K562 (cell line): Measurements from ENCODE around the gene CREB3L1. TPM values are rescaled to one million over a fixed set of nuclear protein-coding genes. Genes with fewer than 3 reads are reported as not detected.

ENCODE experiments used
- CHD1 ChIP-seq: fragments of 200-600 bp; sonication (generic); IDR thresholded peaks from one replicate; pipeline ENCODE4 v1.6.1; 2012; ENCODE audit warnings: mild to moderate bottlenecking, moderate library complexity, low read length, inconsistent platforms
- FOSL1 ChIP-seq: fragments of 200-800 bp; sonication (Bioruptor generic); conservative IDR thresholded peaks from 2 replicates; pipeline ENCODE4 v1.6.1; 2016; ENCODE audit warnings: missing genetic modification characterization, missing compliant biosample characterization
- GTF2A2 ChIP-seq: IDR thresholded peaks from 2 replicates; pipeline ENCODE4 v1.6.1; 2016; ENCODE audit warnings: mild to moderate bottlenecking, missing genetic modification characterization, missing compliant biosample characterization
- HSF4 ChIP-seq: fragments of 250-450 bp; sonication (Bioruptor Pico); IDR thresholded peaks from 2 replicates; pipeline ENCODE4 v2.1.2; 2022; ENCODE audit warnings: mild to moderate bottlenecking, moderate library complexity, borderline replicate concordance
- PTTG1 ChIP-seq: fragments of 450-650 bp; IDR thresholded peaks from 2 replicates; pipeline ENCODE4 v1.6.1; 2016; ENCODE audit warnings: low read depth, mild to moderate bottlenecking, missing genetic modification characterization, missing compliant biosample characterization
- SLC30A9 ChIP-seq: fragments of 250-450 bp; sonication (Bioruptor Pico); IDR thresholded peaks from 2 replicates; pipeline ENCODE4 v1.8.0; 2022; ENCODE audit warnings: mild to moderate bottlenecking, moderate library complexity
- SMAD4 ChIP-seq: fragments of 250-450 bp; sonication (Bioruptor Pico); conservative IDR thresholded peaks from 2 replicates; pipeline ENCODE4 v1.8.0; 2021; ENCODE audit warnings: inconsistent platforms, mild to moderate bottlenecking, moderate library complexity
- SREBF1 ChIP-seq: fragments of 150-350 bp; IDR thresholded peaks from 2 replicates; pipeline ENCODE4 v1.6.1; 2014; ENCODE audit warnings: antibody characterized with exemption, low read depth, low read length, borderline replicate concordance
- TAF1 ChIP-seq: IDR thresholded peaks from 2 replicates; pipeline ENCODE4 v1.6.1; 2011; ENCODE audit warnings: mild to moderate bottlenecking, low read length, moderate library complexity; ENCODE audit not compliant: insufficient read depth, control insufficient read depth, severe bottlenecking; ENCODE audit errors: extremely low read depth
- TRIM24 ChIP-seq, 2 experiments: fragments of 450-650 bp; IDR thresholded peaks; 2 replicates each; pipeline ENCODE4 v1.6.1; 2016
- ZC3H4 ChIP-seq: sonication (generic); formaldehyde crosslinking; IDR thresholded peaks from 2 replicates; pipeline ENCODE4 v1.9.0; 2021; ENCODE audit warnings: missing genetic modification reagents, borderline replicate concordance
- ZNF197 ChIP-seq: fragments of 200-800 bp; sonication (Bioruptor generic); IDR thresholded peaks from 2 replicates; pipeline ENCODE4 v1.6.1; 2016; ENCODE audit warnings: low read depth, missing genetic modification characterization, missing compliant biosample characterization
- ZNF239 ChIP-seq: fragments of 250-450 bp; sonication (Bioruptor Pico); IDR thresholded peaks from 2 replicates; pipeline ENCODE4 v1.4.0; 2020; ENCODE audit warnings: mild to moderate bottlenecking
- ZNF3 ChIP-seq: fragments of 250-450 bp; sonication (Bioruptor Pico); IDR thresholded peaks from 2 replicates; pipeline ENCODE4 v1.5.0; 2021; ENCODE audit warnings: mild to moderate bottlenecking, moderate library complexity
- ZNF551 ChIP-seq: fragments of 250-450 bp; sonication (Bioruptor Pico); IDR thresholded peaks from 2 replicates; pipeline ENCODE4 v1.5.0; 2021; ENCODE audit warnings: mild to moderate bottlenecking, moderate library complexity
- ZNF668 ChIP-seq: fragments of 250-450 bp; sonication (Bioruptor Pico); IDR thresholded peaks from 2 replicates; pipeline ENCODE4 v1.8.0; 2022; ENCODE audit warnings: mild to moderate bottlenecking, inconsistent platforms
- polyA plus RNA-seq, 8 experiments: library from polyadenylated mRNA; depleted of rRNA in 4 of 8; stranded (reverse) in 5 of 8; unstranded in 3 of 8; fragments of >200 nt; fragmentation: Nextera tagmentation in 2 of 8; fragmentation: Illumina TruSeq in 1 of 8; extraction: Ambion mirVana in 2 of 8; extraction: Trizol in 1 of 8; gene quantifications; 2 replicates each; pipeline versions ENCODE4 v1.2.1 to v1.2.3, GENCODE V29; 2011 to 2014; ENCODE audit warnings: inconsistent platforms in 1 of 8, missing spikeins in 1 of 8
- total RNA-seq, 7 experiments: library from RNA; depleted of rRNA in 6 of 7; stranded (reverse); fragments of >200 nt in 6 of 7; fragmentation: Illumina TruSeq in 2 of 7; extraction: Trizol in 2 of 7; gene quantifications; 2 replicates each; pipeline versions ENCODE4 v1.2.1 to v1.2.3, GENCODE V29; 2011 to 2021; ENCODE audit warnings: low replicate concordance in 1 of 7
- TF ChIP-seq, protein P1 (sequence below): fragments of 450-650 bp; IDR thresholded peaks from 2 replicates; pipeline ENCODE4 v1.7.0; 2016; ENCODE audit warnings: borderline replicate concordance
- TF ChIP-seq, protein P2 (sequence below): fragments of 250-450 bp; sonication (Bioruptor Pico); IDR thresholded peaks from 2 replicates; pipeline ENCODE4 v1.5.0; 2020; ENCODE audit warnings: mild to moderate bottlenecking
- TF ChIP-seq, protein P3 (sequence below): fragments of 450-650 bp; IDR thresholded peaks from 2 replicates; pipeline ENCODE4 v1.6.1; 2017; ENCODE audit warnings: mild to moderate bottlenecking, moderate library complexity
- TF ChIP-seq, protein P4 (sequence below): fragments of 250-450 bp; sonication (Bioruptor Pico); IDR thresholded peaks from 2 replicates; pipeline ENCODE4 v1.5.0; 2021; ENCODE audit warnings: mild to moderate bottlenecking, moderate library complexity

The CREB3L1 gene
- total and polyA plus RNA-seq, 9 of the 15 experiments (the other 6 are each of a cell fraction or from before 2014, with no cell fraction given), result 1.2 to 27.6 (median 3.7) TPM

DNA sequence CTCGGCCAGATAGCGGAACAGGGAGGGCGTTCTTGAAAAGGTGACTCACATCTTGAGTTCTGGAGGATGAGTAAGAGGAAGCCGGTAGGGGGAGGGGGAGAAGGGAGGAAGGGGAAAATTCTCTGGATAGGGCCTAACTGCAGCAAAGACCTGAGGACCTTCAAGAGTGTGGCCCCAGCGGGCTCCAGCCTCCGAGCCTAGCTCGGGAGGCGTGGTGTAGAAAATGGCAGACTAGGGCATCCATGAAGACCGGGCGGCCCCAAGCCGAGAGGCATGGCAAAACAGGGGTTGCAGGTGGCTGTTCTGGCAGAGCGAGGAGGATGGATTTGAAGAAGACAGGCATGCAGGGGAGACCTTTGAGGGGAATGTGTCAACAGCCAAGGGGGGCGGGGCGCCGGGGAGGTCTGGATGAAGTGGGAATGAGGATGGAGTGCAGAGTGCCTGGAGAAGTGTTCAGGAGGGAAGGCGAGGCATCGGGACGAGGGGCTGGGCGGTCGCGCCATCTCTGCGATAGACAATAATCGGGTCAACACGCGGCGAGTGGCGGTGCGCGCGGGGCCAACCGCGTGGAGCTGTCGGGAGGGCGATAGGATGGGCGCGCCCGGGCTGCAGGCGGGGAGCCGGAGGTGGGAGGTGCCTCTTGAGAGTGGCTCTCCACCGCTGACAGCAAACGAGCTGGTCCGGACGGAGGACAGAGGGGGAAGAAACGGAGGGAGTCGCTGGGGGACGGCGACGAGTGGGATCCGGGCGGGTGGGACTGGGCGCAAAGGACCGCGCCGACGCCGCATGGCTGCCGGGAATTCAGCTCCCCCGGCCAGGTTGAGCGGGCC is 40.0 kb upstream of the CREB3L1 start (continued):
- TF ChIP-seq, protein P1, sequence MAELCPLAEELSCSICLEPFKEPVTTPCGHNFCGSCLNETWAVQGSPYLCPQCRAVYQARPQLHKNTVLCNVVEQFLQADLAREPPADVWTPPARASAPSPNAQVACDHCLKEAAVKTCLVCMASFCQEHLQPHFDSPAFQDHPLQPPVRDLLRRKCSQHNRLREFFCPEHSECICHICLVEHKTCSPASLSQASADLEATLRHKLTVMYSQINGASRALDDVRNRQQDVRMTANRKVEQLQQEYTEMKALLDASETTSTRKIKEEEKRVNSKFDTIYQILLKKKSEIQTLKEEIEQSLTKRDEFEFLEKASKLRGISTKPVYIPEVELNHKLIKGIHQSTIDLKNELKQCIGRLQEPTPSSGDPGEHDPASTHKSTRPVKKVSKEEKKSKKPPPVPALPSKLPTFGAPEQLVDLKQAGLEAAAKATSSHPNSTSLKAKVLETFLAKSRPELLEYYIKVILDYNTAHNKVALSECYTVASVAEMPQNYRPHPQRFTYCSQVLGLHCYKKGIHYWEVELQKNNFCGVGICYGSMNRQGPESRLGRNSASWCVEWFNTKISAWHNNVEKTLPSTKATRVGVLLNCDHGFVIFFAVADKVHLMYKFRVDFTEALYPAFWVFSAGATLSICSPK, result peak; percentile 78; the same call in 1 of the 2 replicates
- TF ChIP-seq SMAD4 (no peak), SLC30A9 (CRISPR knock-in tag) (no peak), CHD1 (peak; percentile 10), TAF1 (peak; percentile 28), ZNF668 (CRISPR knock-in tag) (no peak), TRIM24 (IDR thresholded peaks at IDR 0.05) (peak; percentile 65 to 74; a peak in 3 of 4 replicates), ZNF3 (CRISPR knock-in tag) (no peak), ZNF197 (CRISPR knock-in tag) (no peak), FOSL1 (tag) (peak; percentile 99), SREBF1 (no peak), ZNF239 (CRISPR knock-in tag) (no peak), PTTG1 (tag) (no peak), ZNF551 (CRISPR knock-in tag) (no peak), ZC3H4 (CRISPR knock-in tag) (no peak), HSF4 (no peak), GTF2A2 (tag) (no peak)
- TF ChIP-seq, protein P2, sequence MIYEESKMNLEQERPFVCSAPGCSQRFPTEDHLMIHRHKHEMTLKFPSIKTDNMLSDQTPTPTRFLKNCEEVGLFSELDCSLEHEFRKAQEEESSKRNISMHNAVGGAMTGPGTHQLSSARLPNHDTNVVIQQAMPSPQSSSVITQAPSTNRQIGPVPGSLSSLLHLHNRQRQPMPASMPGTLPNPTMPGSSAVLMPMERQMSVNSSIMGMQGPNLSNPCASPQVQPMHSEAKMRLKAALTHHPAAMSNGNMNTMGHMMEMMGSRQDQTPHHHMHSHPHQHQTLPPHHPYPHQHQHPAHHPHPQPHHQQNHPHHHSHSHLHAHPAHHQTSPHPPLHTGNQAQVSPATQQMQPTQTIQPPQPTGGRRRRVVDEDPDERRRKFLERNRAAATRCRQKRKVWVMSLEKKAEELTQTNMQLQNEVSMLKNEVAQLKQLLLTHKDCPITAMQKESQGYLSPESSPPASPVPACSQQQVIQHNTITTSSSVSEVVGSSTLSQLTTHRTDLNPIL, result no peak
- TF ChIP-seq, protein P3, sequence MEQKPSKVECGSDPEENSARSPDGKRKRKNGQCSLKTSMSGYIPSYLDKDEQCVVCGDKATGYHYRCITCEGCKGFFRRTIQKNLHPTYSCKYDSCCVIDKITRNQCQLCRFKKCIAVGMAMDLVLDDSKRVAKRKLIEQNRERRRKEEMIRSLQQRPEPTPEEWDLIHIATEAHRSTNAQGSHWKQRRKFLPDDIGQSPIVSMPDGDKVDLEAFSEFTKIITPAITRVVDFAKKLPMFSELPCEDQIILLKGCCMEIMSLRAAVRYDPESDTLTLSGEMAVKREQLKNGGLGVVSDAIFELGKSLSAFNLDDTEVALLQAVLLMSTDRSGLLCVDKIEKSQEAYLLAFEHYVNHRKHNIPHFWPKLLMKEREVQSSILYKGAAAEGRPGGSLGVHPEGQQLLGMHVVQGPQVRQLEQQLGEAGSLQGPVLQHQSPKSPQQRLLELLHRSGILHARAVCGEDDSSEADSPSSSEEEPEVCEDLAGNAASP, result no peak
- TF ChIP-seq, protein P4, sequence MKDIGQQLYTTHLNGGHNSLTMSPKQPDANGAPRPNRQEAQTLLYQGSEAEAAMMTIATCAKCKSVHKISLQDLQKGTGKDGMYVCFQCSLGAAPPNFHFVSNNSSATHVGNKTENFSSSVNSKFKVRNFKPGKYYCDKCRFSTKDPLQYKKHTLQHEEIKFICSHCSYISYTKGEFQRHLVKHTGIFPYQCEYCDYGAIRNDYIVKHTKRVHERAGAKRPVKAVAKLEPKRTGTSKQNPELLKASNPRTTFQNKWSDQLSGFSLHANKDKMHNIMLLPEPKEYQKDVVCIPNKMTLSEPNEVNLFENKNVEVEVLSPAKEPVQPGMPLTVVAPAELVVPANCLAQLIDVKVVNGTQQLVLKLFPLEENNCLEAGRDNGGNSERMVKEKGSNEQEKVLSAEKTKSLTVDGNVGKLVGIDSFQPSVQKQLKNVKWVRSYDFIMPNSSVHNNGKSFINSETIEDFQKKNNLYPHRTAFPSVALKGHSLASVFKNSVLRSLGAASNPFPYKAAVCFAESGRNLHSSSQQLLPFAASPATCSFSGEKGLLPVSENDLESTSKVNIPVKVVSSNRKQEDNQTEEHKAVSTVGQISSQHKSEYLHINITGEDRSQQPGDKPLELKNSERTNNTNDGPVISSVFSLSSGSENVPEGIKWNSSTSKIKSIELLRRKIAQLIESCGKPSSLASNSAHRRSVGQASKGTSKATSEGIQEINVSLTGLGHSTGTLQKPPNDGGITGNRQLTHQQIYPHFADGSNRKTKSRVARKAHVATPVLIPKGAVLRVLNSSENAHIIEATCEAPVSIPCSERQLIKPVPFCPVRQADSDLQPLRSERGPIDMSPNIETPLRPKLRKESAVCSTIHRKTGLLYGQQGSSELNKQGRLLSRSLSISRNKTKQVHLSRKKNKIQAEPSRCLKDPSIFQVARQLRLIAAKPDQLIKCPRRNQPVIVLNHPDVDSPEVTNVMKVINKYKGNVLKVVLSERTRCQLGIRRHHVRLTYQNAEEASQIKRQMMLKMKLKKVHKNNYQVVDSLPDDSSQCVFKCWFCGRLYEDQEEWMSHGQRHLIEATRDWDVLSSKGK (CRISPR knock-in tag), result no peak
